ENCODE data around the gene RICTOR. TPM values are rescaled to one million over a fixed set of nuclear protein-coding genes. Genes with fewer than 3 reads are reported as not detected.

The RICTOR gene
- total RNA-seq, 1 donor from 2014 or later, result 35.0 TPM

DNA sequence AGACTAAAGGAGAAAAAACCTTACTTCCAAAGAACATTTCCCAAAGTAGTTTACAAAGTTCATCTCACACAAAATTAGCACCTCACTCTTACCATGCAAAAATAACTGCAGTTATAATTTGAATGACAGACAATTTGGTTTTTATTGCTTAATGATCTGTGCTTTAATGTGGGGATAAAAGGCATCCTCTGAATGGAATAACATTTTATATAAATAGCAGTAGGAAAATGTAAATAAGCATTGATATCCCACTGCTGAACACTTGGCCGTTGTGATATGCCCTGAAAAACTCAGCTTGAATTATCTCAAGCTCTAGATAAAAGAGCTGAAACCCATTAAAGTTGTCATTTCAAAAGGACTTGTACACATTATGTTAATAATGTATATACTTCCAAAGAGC, 135.2 kb downstream of the RICTOR start:
- no peaks in the 10 kb centered on the region for H3K9me3 ChIP-seq (replicated peaks)
- DNase-seq, result no peak
- intact Hi-C loops (cut with micrococcal nuclease), result no loop called here
- TF ChIP-seq, protein P1, sequence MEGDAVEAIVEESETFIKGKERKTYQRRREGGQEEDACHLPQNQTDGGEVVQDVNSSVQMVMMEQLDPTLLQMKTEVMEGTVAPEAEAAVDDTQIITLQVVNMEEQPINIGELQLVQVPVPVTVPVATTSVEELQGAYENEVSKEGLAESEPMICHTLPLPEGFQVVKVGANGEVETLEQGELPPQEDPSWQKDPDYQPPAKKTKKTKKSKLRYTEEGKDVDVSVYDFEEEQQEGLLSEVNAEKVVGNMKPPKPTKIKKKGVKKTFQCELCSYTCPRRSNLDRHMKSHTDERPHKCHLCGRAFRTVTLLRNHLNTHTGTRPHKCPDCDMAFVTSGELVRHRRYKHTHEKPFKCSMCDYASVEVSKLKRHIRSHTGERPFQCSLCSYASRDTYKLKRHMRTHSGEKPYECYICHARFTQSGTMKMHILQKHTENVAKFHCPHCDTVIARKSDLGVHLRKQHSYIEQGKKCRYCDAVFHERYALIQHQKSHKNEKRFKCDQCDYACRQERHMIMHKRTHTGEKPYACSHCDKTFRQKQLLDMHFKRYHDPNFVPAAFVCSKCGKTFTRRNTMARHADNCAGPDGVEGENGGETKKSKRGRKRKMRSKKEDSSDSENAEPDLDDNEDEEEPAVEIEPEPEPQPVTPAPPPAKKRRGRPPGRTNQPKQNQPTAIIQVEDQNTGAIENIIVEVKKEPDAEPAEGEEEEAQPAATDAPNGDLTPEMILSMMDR (IDR thresholded peaks at IDR 0.05; ENCODE audit: borderline replicate concordance), result no peak
- H3K27me3 ChIP-seq (ENCODE audit: low read depth), result no peaks in the 10 kb centered on the region
- H3K36me3 ChIP-seq, result peaks cover 86% of the 10 kb centered on the region
- no peak overlapping the region for H3K4me3 ChIP-seq
- no peak overlapping the region for H3K27ac ChIP-seq (replicated peaks)
- no peaks in the 10 kb centered on the region for H3K4me1 ChIP-seq

DNA sequence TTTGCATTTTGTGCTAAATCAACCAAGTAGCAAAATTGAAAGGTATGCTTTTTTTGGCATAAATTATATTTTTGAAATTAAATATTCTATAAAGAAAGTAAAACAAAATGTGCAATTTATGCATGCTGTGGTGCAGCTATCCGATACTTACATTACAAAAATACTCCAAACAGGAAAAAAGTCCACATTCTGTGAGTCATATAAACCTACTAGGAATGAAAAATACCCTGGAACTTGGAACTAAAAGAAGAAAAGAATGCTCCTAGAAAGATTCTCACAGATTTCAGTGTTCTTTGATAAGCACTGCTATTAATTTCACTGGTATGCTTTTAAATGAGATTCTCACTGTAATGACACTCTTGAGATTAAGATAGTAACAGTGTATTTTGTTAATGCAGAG, 135.8 kb downstream of the RICTOR start:
- Histone ChIP-seq H3K4me1 (no peaks in the 10 kb centered on the region), H3K27ac (replicated peaks) (no peak overlapping the region), H3K9me3 (replicated peaks) (no peaks in the 10 kb centered on the region), H3K27me3 (ENCODE audit: low read depth) (no peaks in the 10 kb centered on the region), H3K36me3 (peaks cover 83% of the 10 kb centered on the region), H3K4me3 (no peak overlapping the region)
- DNase-seq, result no peak
- intact Hi-C loops (cut with micrococcal nuclease), result no loop called here
- TF ChIP-seq, protein P1 (IDR thresholded peaks at IDR 0.05; ENCODE audit: borderline replicate concordance), result no peak

DNA sequence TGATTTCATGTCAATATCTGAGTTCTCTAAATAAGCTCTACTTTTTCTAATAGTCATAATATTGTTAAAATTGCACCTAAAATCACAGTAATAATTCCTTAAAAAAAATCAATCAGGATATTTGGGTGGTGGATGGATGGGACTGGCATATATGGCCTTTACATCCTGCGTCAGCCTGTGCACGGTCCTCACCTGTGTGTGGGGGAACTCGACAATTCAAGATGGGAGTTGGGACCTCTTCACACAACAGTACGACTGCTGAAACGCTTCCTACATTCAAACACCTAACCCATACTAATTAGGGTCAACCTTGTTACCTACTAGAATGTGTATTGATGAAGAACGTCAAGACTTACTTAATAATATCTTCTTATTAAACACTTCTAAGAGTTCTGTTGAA, 137.9 kb downstream of the RICTOR start:
- Histone ChIP-seq H3K27ac (replicated peaks) (no peak overlapping the region), H3K9me3 (replicated peaks) (no peaks in the 10 kb centered on the region), H3K4me3 (no peak overlapping the region), H3K4me1 (no peaks in the 10 kb centered on the region), H3K36me3 (peaks cover 79% of the 10 kb centered on the region), H3K27me3 (ENCODE audit: low read depth) (no peaks in the 10 kb centered on the region)
- TF ChIP-seq, protein P1 (IDR thresholded peaks at IDR 0.05; ENCODE audit: borderline replicate concordance), result no peak
- DNase-seq, result no peak
- intact Hi-C loops (cut with micrococcal nuclease), result no loop called here

DNA sequence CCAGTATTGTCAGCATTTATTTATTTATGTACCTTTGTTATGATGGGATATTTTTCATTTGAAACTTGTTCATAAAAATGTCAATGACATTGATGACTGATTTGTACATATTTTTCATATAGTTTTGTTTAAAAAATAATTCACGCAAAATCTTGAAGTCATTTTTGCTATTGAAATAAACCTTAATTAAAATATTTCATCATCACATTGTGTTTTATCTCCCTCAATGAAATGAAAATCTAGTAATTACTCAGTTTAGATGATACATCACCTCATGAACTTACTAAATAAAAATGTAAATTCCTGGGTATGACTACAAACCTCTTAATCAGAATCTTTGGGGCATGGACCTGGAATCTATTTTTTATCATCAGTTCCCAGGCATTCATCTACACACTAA, 138.8 kb downstream of the RICTOR start:
- Histone ChIP-seq H3K27ac (replicated peaks) (no peak overlapping the region), H3K27me3 (ENCODE audit: low read depth) (no peaks in the 10 kb centered on the region), H3K4me1 (no peaks in the 10 kb centered on the region), H3K9me3 (replicated peaks) (no peaks in the 10 kb centered on the region), H3K36me3 (peaks cover 73% of the 10 kb centered on the region), H3K4me3 (no peak overlapping the region)
- DNase-seq, result no peak
- TF ChIP-seq, protein P1 (IDR thresholded peaks at IDR 0.05; ENCODE audit: borderline replicate concordance), result no peak
- intact Hi-C loops (cut with micrococcal nuclease), result no loop called here

DNA sequence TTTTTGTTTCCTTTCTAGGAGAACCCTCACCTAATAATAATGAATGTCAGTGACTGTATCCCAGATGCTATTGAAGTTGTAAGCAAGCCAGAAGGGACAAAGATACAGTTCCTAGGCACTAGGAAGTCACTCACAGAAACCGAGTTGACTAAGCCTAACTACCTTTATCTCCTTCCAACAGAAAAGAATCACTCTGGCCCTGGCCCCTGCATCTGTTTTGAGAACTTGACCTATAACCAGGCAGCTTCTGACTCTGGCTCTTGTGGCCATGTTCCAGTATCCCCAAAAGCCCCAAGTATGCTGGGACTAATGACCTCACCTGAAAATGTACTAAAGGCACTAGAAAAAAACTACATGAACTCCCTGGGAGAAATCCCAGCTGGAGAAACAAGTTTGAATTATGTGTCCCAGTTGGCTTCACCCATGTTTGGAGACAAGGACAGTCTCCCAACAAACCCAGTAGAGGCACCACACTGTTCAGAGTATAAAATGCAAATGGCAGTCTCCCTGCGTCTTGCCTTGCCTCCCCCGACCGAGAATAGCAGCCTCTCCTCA, 141.3 kb downstream of the RICTOR start:
- intact Hi-C loops (cut with micrococcal nuclease), result no loop called here
- no peak for DNase-seq

More for the DNA sequence above, 141.3 kb downstream of the RICTOR start:
- H3K4me3 ChIP-seq, result no peak overlapping the region
- H3K36me3 ChIP-seq, result peaks cover 62% of the 10 kb centered on the region
- H3K27me3 ChIP-seq (ENCODE audit: low read depth), result no peaks in the 10 kb centered on the region
- H3K9me3 ChIP-seq (replicated peaks), result no peaks in the 10 kb centered on the region
- H3K4me1 ChIP-seq, result no peaks in the 10 kb centered on the region
- H3K27ac ChIP-seq (replicated peaks), result no peak overlapping the region
- TF ChIP-seq, protein P1 (IDR thresholded peaks at IDR 0.05; ENCODE audit: borderline replicate concordance), result no peak

All from left ventricle myocardium inferior (tissue), 1 donor.